H1 (cell line): ENCODE results near the gene CTNND2. TPM values are rescaled to one million over a fixed set of nuclear protein-coding genes. Genes with fewer than 3 reads are reported as not detected.

ENCODE experiments used
- polyA plus RNA-seq, 7 experiments: library from polyadenylated mRNA; depleted of rRNA in 3 of 7; stranded (reverse) in 5 of 7; unstranded in 2 of 7; fragments of >200 nt in 5 of 7; fragments of 200-250 nt in 2 of 7; gene quantifications; 1 replicate in 5 of 7; 2 replicates in 1 of 7; 4 replicates in 1 of 7; pipeline versions ENCODE4 v1.2.1 to v1.2.3, GENCODE V29; 2011 to 2013; ENCODE audit warnings: missing spikeins in 2 of 7, mixed read lengths in 2 of 7
- small RNA-seq: library from polyadenylated mRNA; stranded (forward); fragments of <200 nt; extraction: miRNeasy Mini kit (QIAGEN cat#:217004); gene quantifications from one replicate; pipeline ENCODE3, GENCODE V24; 2013; ENCODE audit not compliant: insufficient read depth
- total RNA-seq: library from RNA; stranded (reverse); fragmentation: NEBNext Ultra II Directional; extraction: Animal tissue kit (Norgen Biotek cat#: 25700); gene quantifications from 2 replicates; pipeline ENCODE4 v1.2.1, GENCODE V29; 2021

CTNND2 gene
- total and polyA plus RNA-seq, 2 of the 8 experiments (the other 6 are each of a cell fraction or from before 2014, with no cell fraction given) = 7.4 to 14.2 TPM

Small RNA genes lying within 50 kb of the gene (small RNA-seq; reads per million reads assigned to genes)
- gene RNU6-429P = not detected
